Gastrocnemius medialis (tissue), 4 donors: Measurements from ENCODE around the gene TXNDC12. TPM values are rescaled to one million over a fixed set of nuclear protein-coding genes. Genes with fewer than 3 reads are reported as not detected.

Experiments
- ATAC-seq, 2 donors: fragments of 150-250 bp; one replicate each; pipeline ENCODE4 v1.9.1; 2016
- DNase-seq, 2 donors: peaks; one replicate each; pipeline ENCODE4 v3.0.0-alpha.2; 2019
- H3K27ac ChIP-seq, 4 donors: fragments of 200-600 bp; sonication (generic); 1 replicate in 1 of 4; 2 replicates in 3 of 4; pipeline ENCODE4 v1.5.1; 2016 to 2018; ENCODE audit warnings: mild to moderate bottlenecking in 2 of 4, moderate library complexity in 1 of 4
- H3K27me3 ChIP-seq, 3 donors: fragments of 200-600 bp; sonication (generic) in 2 of 3; 1 replicate in 1 of 3; 2 replicates in 2 of 3; pipeline versions ENCODE4 v1.5.1 to v1.6.0; 2016 to 2019; ENCODE audit warnings: mild to moderate bottlenecking in 1 of 3, moderate library complexity in 1 of 3
- H3K36me3 ChIP-seq, 2 donors: fragments of 200-600 bp; sonication (generic) in 1 of 2; one replicate each; pipeline ENCODE4 v1.5.1; 2017 to 2018
- H3K4me1 ChIP-seq, 2 donors: fragments of 200-600 bp; sonication (generic) in 1 of 2; one replicate each; pipeline ENCODE4 v1.5.1; 2016 to 2017; ENCODE audit warnings: mild to moderate bottlenecking in 2 of 2
- H3K4me3 ChIP-seq, 4 donors: fragments of 200-600 bp; sonication (generic) in 3 of 4; 1 replicate in 1 of 4; 2 replicates in 3 of 4; pipeline ENCODE4 v1.5.1; 2016 to 2019; ENCODE audit warnings: mild to moderate bottlenecking in 2 of 4
- H3K9me3 ChIP-seq, 3 donors: fragments of 200-600 bp; sonication (generic) in 2 of 3; 1 replicate in 1 of 3; 2 replicates in 2 of 3; pipeline ENCODE4 v1.5.1; 2016 to 2019
- POLR2A ChIP-seq, 2 donors: fragments of 450-650 bp; IDR thresholded peaks; one replicate each; pipeline ENCODE4 v1.6.1; 2017; ENCODE audit warnings: antibody characterized with exemption in 2 of 2, mild to moderate bottlenecking in 2 of 2, moderate library complexity in 2 of 2
- in situ Hi-C, 4 donors: fragments of 200-750 bp; cut with MboI; loops; one replicate each; pipeline versions ENCODE4 v1.15.0 to v1.8.0; 2017; ENCODE audit warnings: low sequenced_read_pairs in 4 of 4
- intact Hi-C: fragments of 100-400 bp; cut with DNase I; formaldehyde crosslinking; loops from one replicate; pipeline ENCODE4 v1.15.1; 2023; ENCODE audit warnings: low total_unique reads
- total RNA-seq, 4 donors: library from RNA; depleted of rRNA; stranded (reverse); fragments of >200 nt; gene quantifications; one replicate each; pipeline versions ENCODE4 v1.1.0 to v1.2.3, GENCODE V29; 2016
- TF ChIP-seq, protein P1 (sequence below), 5 experiments: fragments of 450-650 bp in 3 of 5; fragments of 200-600 bp in 2 of 5; sonication (generic) in 2 of 5; IDR thresholded peaks in 4 of 5; conservative IDR thresholded peaks in 1 of 5; 1 replicate in 4 of 5; 2 replicates in 1 of 5; pipeline ENCODE4 v1.5.1; 2016 to 2019; ENCODE audit warnings: antibody characterized with exemption in 5 of 5, mild to moderate bottlenecking in 3 of 5, moderate library complexity in 3 of 5

The TXNDC12 gene
- total RNA-seq, 4 donors from 2014 or later = 19.8 to 25.3 (median 23.3) TPM

DNA sequence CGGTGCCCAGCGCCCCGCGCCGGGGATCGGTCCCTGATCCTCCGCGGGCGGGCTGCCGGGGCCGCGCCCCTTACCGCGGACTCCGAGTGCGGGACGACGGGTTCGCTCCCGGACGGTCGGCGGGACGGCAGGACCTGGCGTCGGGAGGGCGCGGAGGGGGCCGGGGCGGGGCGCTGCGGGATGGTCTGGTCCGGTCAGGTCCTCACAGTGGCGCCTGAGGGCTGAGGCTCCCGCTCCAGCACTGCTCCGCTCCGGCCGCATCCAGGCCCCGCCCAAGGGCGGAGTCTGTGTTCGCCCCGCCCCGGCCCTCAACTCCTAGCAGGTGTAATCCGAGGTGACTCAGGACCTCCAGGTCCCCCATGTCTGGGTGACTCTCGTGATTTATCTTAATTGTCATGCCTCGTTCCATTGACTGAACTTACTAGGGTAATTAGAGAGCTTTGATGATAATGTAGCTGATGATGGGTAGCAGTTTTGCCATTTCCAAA, 64.5 kb downstream of the TXNDC12 start, which contains the start of gene RAB3B:
RAB3B (minus strand) TSS at position 223 of the 488 bp plus-strand sequence. CDS start 13,583 bp downstream, outside the sequence.
- Histone ChIP-seq H3K4me1 (no peaks in the 10 kb centered on the region), H3K9me3 (no peaks in the 10 kb centered on the region), H3K4me3 (peak within 1 kb of the TSS in 3 of 4 donors; percentile 36 to 50 (median 37)), H3K27me3 (peaks cover 38 to 42% (median 40%) of the 10 kb centered on the region in 3 donors), H3K36me3 (no peaks in the 10 kb centered on the region), H3K27ac (no peak within 1 kb of the TSS)
- TF ChIP-seq, protein P1, sequence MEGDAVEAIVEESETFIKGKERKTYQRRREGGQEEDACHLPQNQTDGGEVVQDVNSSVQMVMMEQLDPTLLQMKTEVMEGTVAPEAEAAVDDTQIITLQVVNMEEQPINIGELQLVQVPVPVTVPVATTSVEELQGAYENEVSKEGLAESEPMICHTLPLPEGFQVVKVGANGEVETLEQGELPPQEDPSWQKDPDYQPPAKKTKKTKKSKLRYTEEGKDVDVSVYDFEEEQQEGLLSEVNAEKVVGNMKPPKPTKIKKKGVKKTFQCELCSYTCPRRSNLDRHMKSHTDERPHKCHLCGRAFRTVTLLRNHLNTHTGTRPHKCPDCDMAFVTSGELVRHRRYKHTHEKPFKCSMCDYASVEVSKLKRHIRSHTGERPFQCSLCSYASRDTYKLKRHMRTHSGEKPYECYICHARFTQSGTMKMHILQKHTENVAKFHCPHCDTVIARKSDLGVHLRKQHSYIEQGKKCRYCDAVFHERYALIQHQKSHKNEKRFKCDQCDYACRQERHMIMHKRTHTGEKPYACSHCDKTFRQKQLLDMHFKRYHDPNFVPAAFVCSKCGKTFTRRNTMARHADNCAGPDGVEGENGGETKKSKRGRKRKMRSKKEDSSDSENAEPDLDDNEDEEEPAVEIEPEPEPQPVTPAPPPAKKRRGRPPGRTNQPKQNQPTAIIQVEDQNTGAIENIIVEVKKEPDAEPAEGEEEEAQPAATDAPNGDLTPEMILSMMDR (IDR thresholded peaks at IDR 0.05 in 4 of 5, conservative IDR thresholded peaks at IDR 0.05 in 1 of 5) = no peak
- no peak for TF ChIP-seq POLR2A (IDR thresholded peaks at IDR 0.05)
- in situ Hi-C loops = no loop called here
- DNase-seq (peak in 1 of 2 donors; percentile 12), ATAC-seq (no peak)
- intact Hi-C loops = no loop called here

DNA sequence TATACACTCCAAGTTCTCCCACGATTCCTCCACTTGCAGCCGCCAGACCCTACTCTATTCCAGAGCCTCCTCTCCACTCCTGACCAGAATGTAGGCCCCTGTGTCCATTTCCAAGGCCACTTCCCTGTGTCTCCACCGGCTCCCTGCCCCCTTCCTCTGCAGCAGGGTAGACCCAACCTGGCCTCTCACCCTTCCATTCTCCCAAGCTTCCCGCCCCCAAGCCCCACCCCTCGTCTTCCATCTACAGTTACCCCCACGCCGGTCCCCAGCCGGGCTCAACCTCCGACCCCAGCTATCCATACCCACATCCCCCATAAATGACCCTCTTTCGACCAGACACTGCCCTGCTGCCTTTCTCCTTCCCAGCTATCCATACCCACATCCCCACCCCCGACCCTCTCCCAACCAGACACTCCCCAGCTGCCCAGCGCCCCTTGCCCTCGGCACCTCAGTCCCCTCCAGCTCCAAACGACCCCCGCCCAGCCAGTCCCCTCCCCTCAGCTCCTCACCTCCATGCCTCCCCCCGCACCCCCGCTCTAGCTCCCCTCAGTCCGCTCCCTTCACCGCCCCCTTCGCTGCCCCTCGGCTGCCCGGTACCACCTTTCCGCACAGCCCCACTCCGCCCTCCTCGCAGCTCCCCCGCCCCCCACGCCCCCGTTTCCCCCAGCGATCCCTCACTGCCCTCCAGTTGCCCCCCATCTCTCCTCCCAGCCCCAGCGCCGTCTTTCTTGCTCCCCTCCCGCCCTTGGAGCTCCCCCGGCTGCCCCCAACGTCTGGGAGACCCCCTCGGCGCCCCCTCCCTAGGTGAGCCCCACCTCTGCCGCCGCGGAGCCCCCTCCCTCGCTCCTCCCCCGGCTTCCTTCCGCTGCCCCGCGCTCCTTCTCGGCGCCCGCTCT, 65.2 kb downstream of the TXNDC12 start:
- TF ChIP-seq, protein P1 (IDR thresholded peaks at IDR 0.05 in 4 of 5, conservative IDR thresholded peaks at IDR 0.05 in 1 of 5) = no peak
- no peak for TF ChIP-seq POLR2A (IDR thresholded peaks at IDR 0.05)
- no peak for DNase-seq
- Histone ChIP-seq H3K36me3 (no peaks in the 10 kb centered on the region), H3K27me3 (peaks cover 38 to 42% (median 40%) of the 10 kb centered on the region in 3 donors), H3K27ac (no peak overlapping the region), H3K4me1 (no peaks in the 10 kb centered on the region), H3K4me3 (peak overlapping the region in 3 of 4 donors; percentile 36 to 50 (median 37)), H3K9me3 (no peaks in the 10 kb centered on the region)
- intact Hi-C loops (no loop called here), in situ Hi-C loops (no loop called here)
- no peak for ATAC-seq

DNA sequence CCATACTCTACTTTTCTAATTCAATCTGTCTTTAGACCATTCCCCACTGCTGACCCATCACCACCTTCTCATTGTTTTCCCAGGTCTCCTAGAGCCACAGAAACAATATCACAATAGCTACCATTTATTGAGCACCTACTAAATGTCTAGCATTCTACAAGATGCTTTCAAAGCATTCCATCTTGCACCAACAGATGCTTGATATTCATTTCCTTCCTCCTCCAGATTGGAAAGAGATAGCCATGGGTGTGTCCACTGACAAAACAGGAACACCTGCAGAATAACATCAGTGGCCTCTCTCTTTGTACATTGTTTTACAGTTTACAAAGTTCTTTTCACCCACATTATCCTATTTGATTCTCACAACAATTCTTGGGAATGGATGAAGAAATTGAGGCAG, 66.7 kb downstream of the TXNDC12 start:
- no peak for TF ChIP-seq POLR2A (IDR thresholded peaks at IDR 0.05)
- TF ChIP-seq, protein P1 (IDR thresholded peaks at IDR 0.05 in 4 of 5, conservative IDR thresholded peaks at IDR 0.05 in 1 of 5) = no peak
- Histone ChIP-seq H3K4me1 (no peaks in the 10 kb centered on the region), H3K36me3 (no peaks in the 10 kb centered on the region), H3K4me3 (no peak overlapping the region), H3K27me3 (peaks cover 35 to 39% (median 39%) of the 10 kb centered on the region in 3 donors), H3K9me3 (no peaks in the 10 kb centered on the region), H3K27ac (no peak overlapping the region)
- no peak for ATAC-seq
- no peak for DNase-seq
- intact Hi-C loops (no loop called here), in situ Hi-C loops (no loop called here)

DNA sequence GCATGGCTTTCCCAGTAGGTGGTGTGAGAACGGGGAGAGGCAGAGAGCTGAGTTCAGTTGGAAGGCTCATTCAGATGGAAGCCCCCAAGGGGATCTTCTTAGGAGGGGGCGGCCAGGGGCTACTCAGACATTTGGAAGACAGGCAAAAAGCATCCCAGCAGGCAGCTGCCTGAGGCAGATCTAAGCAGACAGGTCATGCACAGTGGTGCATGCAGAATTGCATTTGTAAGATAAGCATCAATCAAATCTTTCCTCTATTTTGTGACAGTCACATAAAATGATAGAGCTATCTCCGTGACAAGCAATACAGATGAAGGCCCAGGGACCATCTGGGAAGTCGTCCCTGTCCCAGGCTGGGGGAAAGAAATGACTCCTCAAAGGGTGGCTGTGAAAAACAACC, 68.3 kb downstream of the TXNDC12 start:
- no peak for DNase-seq
- no peaks in the 10 kb centered on the region for H3K36me3 ChIP-seq
- peaks cover 20 to 25% (median 23%) of the 10 kb centered on the region in 3 donors for H3K27me3 ChIP-seq
- in situ Hi-C loops = no loop called here
- no peaks in the 10 kb centered on the region for H3K9me3 ChIP-seq
- H3K27ac ChIP-seq = no peak overlapping the region
- H3K4me3 ChIP-seq = no peak overlapping the region
- intact Hi-C loops = no loop called here
- TF ChIP-seq, protein P1 (IDR thresholded peaks at IDR 0.05 in 4 of 5, conservative IDR thresholded peaks at IDR 0.05 in 1 of 5) = no peak
- no peak for TF ChIP-seq POLR2A (IDR thresholded peaks at IDR 0.05)
- ATAC-seq = no peak
- no peaks in the 10 kb centered on the region for H3K4me1 ChIP-seq
